GM12801 (cell line): ENCODE results near the gene SEL1L3.

Experiments used
- CTCF ChIP-seq: IDR thresholded peaks from one replicate; pipeline ENCODE4 v1.5.1; 2011; ENCODE audit warnings: control low read depth; ENCODE audit not compliant: insufficient read length; ENCODE audit errors: extremely low read depth

The SEL1L3 gene

GRCh38 chr4:25862411-25863346 lies at the start of gene SEL1L3:
SEL1L3 (minus strand) TSS chr4:25862988; CDS start chr4:25862836, 152 bp downstream.
- no peak for TF ChIP-seq CTCF

DNA sequence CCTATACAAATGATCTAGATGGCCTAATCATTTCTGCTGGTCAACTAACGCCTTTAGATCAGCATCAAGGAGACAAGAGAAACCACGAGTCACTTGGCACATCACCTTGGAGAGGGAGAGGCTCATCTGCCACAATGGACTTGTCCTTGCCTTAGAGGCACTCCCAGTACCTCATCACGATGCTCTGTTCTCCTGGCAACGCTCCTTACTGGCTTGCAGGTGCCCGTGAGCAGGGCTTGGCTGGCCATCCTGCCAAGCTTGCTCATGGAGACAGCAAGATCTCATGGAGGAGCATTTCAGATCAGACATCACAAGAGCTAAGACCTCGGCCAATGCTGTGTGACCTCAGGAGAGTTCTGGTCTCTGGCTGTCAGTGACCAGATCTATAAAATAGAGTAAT lies 48.6 kb upstream of the SEL1L3 start:
- no peak for TF ChIP-seq CTCF

- TF ChIP-seq CTCF = no peak
These were observed 45.7 kb upstream of the SEL1L3 start for GRCh38 chr4:25908491-25908901.

GRCh38 chr4:25905371-25905770 lies 42.6 kb upstream of the SEL1L3 start:
- TF ChIP-seq CTCF = no peak

GRCh38 chr4:25904748-25905082 lies 41.9 kb upstream of the SEL1L3 start:
- no peak for TF ChIP-seq CTCF

DNA sequence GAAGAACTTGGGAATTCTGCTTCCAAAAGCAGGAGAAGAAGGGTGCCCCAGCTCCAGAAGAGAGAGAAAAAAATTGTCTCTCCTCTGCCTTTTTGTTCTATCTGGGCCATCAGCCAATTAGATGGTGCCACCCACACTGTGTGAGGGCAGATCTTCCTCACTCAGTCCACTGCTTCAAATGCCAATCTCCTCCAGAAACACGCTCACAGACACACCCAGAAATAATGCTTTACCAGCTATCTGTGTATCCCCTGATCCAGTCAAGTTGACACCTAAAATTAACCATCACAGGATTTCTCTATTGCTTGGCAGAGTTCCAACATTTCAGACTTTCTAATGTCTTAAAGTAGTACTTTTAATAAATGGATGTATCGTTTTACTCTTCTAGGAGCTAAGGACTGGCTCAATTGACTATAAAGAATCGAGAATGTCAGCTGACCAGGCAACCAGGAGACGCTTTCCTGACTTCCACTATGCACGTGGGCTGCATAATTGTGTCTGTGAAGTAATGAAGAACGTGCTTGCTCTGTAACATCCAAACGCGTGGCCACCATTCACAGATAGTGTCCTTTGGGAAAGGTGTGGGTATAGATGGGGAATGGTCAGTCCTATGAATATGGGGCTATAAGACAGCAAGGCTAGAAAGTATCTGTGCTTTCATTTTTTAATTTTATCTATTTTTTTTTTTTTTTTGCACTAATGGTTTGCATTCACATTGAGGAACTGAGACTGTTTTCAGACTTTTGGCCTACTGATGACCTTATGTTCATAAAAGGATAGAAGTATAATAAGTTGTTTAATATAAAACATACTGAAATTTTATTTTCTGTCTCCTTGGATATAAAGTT lies 41.3 kb upstream of the SEL1L3 start:
- TF ChIP-seq CTCF = no peak

DNA sequence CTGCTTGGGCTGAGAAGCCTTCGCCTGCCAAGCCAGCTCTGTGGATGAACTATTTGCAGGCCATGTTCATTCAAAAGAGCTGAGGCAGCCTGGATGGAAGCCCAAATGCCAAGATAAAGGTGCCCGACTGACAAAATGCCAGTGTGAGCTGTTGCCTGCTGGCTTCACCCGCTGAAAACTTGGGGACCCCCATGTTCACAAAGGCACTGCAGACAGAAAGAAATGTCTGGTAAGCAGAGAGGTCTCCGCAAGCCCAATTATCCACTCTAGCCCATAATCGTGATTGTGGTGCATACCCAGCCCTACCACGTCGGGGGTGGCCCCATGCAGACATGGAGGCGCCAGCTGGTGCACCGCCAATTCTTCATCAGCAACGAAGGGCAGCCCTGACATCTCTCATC lies 38.2 kb upstream of the SEL1L3 start:
- no peak for TF ChIP-seq CTCF
